ENCODE results near the gene GATAD2B.
"Not testable (repeated sequence)": the region's sequence is repeated elsewhere in the genome, so short reads cannot be mapped to it uniquely, and the experiment has no call there.

The GATAD2B gene

GRCh38 chr1:153778051-153778823 is 144.5 kb downstream of the GATAD2B start:
- no peak for DNase-seq (ENCODE audit: low read depth)

- DNase-seq (ENCODE audit: low read depth): no peak
These were observed 145.1 kb downstream of the GATAD2B start for GRCh38 chr1:153777648-153778047.

DNA sequence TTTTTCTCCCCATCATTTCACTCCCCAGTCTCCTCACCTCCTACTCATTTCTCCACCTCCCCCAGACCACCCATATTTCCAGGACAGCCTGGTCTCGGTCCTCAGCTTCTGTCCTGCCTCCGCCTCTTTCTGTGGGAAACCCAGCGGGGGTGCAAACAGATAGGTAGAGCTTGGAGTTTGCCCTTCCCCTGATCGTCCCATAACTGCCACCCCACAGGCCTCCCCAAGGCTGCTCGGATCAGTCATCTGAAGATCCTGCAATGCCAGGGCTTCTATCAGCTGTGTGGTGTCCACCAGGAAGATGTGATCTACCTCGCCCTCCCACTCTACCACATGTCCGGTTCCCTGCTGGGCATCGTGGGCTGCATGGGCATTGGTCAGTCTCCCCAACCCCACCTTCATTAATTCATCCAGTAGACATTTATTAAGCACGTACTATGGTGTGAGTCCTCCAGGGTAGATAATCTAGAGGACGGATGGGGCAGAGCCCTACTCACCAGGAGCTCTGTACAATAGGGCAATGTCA is 145.9 kb downstream of the GATAD2B start:
- DNase-seq (ENCODE audit: low read depth): no peak

- DNase-seq (ENCODE audit: low read depth): no peak
These were observed 146.4 kb downstream of the GATAD2B start for GRCh38 chr1:153776352-153776751.

DNA sequence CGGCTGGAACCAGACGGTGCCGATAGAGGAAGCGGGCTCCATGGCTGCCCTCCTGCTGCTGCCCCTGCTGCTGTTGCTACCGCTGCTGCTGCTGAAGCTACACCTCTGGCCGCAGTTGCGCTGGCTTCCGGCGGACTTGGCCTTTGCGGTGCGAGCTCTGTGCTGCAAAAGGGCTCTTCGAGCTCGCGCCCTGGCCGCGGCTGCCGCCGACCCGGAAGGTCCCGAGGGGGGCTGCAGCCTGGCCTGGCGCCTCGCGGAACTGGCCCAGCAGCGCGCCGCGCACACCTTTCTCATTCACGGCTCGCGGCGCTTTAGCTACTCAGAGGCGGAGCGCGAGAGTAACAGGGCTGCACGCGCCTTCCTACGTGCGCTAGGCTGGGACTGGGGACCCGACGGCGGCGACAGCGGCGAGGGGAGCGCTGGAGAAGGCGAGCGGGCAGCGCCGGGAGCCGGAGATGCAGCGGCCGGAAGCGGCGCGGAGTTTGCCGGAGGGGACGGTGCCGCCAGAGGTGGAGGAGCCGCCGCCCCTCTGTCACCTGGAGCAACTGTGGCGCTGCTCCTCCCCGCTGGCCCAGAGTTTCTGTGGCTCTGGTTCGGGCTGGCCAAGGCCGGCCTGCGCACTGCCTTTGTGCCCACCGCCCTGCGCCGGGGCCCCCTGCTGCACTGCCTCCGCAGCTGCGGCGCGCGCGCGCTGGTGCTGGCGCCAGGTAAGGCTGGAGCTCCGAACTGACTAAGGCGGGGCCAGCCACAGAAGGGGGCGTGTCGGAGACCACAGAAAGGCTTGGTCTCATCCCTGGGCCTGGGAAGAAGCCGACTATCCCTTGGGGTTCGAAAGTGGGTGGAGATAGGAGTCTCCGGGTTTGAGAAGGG is 147.1 kb downstream of the GATAD2B start:
- peak; percentile 60 for DNase-seq (ENCODE audit: low read depth)

- DNase-seq (ENCODE audit: low read depth): peak; percentile 69
These were observed 147.9 kb downstream of the GATAD2B start, which contains the start of gene SLC27A3 for GRCh38 chr1:153774780-153775457. Gene SLC27A3, plus strand, starts transcription at chr1:153775407. Its CDS starts 91 bp downstream, at chr1:153775498.

DNA sequence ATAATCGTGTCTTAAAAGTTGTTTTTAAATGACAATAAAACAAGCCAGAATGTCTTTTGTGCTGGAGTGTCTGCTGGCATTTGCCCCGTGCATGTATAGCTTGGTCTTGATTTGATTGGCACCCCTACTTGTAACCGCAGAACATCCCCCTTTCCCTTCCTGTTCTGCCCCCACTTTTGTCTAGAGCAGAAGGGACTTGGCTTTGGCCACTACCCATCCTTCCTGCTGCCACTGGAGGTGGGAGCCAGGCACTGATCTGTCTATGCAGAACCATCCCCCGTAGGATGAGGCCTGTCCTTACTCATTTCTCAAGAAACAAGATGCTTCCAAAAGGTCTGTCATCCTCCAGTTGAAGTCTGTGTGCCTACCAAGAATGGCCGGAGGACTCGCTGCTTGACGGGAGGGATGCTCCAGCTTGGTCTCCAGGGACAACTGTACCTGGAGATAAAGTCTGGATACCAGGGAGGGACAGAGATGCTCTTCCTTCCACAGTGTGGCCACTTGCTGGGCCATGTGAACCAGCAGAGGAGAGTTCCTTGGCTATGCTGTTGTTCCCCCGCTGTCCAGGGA is 148.7 kb downstream of the GATAD2B start:
- no peak for DNase-seq (ENCODE audit: low read depth)

DNA sequence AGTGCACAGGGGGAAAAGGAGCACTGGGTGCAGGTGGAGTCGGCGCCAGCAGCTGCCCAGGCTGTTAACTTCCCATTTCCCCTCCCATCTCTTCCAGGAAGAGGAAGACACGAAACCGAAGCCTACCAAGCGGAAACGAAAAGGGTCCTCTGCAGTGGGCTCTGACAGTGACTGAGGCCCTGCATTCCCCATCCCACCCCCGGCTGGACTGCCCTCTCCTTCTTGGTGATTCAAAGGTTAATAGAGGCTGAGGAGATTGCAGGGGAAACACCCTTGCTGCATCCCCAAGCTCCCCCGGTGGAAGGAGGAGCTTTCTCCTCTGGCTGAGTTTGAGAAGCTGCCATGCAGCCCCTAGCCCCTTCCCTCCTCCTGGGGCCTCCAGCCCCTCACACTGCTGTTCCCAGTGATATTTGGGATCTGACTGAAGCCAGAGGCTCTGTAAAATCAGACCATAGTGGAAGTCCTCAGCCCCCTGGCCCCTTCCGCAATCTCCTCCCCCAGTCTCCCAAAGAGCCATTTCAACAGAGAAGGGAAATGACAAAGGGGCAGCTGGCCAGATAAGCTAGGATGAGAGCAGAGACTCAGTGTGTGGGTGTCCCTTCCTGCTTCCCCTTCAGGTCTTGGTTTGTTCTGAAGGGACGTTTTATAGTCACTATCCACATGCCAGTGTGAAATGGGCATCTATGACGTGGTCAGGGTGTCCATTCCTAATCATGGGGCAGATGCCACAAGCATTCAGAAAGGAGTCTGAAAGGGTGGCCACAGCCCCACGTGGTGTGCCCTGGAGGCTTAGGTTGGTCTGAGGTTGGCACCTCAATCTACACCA is 149.5 kb downstream of the GATAD2B start:
- DNase-seq (ENCODE audit: low read depth): no peak

GRCh38 chr1:153771841-153772593 is 150.8 kb downstream of the GATAD2B start:
- no peak for DNase-seq (ENCODE audit: low read depth)

GRCh38 chr1:153771261-153771660 is 151.5 kb downstream of the GATAD2B start:
- no peak for DNase-seq (ENCODE audit: low read depth)

- no peak for DNase-seq (ENCODE audit: low read depth)
These were observed 152.0 kb downstream of the GATAD2B start for GRCh38 chr1:153770797-153771196.

- DNase-seq (ENCODE audit: low read depth): no peak
These were observed 153.6 kb downstream of the GATAD2B start for GRCh38 chr1:153769221-153769620.

GRCh38 chr1:153768316-153769181 is 154.2 kb downstream of the GATAD2B start:
- no peak for DNase-seq (ENCODE audit: low read depth)

GRCh38 chr1:153767519-153767918 is 155.3 kb downstream of the GATAD2B start:
- no peak for DNase-seq (ENCODE audit: low read depth)

GRCh38 chr1:153766663-153767062 is 156.1 kb downstream of the GATAD2B start:
- DNase-seq (ENCODE audit: low read depth): not testable (repeated sequence)

DNA sequence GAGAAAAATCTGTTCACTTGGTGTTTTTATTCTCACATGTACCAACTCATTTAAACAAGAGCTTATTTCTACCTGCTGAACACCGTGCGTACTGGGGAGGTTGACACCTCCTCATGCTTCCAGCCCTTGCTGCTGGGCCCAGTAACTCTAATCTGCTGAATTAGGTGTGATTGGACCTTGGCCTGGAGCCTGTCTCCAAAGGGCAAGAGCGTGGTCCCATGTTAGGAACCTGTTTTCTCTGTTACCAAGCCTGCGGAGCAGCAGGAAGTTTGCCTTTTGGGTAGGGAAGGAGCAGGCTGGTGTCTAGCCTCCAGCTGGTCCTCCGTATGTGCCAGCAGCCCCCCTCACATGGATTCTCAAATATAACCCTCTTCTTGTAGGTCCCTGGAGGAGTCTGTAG is 158.5 kb downstream of the GATAD2B start:
- DNase-seq (ENCODE audit: low read depth): no peak

DNA sequence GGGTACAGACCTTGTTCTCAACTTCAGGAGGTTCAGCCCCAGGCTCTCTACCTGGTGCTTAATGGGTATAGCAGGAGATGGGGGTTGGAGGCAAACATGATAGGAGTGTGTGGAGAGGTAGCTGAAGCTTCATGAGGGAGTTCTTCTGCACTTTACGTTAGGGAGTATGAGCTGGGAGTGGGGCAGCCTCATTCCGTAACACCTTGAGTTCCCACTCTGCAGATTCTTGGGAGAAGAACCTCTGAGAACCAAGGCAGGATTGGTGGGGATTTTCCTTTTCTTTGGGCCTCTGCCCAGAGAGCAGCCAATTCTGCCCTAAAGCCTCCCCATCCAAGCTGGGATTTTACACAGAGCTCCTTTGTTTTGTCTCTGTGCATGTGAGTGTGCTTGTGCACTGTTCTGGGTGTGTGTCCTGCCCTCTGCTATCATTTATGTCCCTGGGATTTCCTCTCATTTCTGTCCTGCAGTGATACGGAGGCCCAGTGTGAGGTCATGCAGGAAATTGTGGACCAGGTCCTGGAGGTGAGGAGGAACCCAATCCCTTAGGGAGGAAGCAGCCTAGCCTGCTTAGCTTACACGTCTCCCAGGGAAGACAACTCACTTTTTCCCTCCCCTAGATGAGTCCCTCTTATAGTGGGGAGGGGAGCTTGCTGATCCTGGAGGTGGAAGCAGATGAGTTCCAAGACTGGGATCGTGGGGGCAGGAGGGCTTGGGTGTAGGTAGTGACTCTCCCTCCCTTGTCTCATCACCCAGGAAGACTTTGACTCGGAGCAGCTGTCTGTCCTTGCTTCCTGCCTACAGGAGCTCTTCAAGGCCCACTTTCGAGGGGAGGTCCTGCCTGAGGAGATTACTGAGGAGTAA is 159.2 kb downstream of the GATAD2B start:
- no peak for DNase-seq (ENCODE audit: low read depth)

GRCh38 chr1:153760440-153760839 is 162.3 kb downstream of the GATAD2B start:
- peak; percentile 52 for DNase-seq (ENCODE audit: low read depth)

Measured in fibroblast of gingiva (primary cell).